HG02885 (cell line): ENCODE measurements around the gene GAS5.

Experiments used
- ATAC-seq: cut with Tn5 transposase; IDR thresholded peaks from one replicate; pipeline ENCODE4 v1.9.1; 2021; ENCODE audit warnings: mild to moderate bottlenecking; ENCODE audit not compliant: unreplicated experiment, poor library complexity

Gene GAS5

DNA sequence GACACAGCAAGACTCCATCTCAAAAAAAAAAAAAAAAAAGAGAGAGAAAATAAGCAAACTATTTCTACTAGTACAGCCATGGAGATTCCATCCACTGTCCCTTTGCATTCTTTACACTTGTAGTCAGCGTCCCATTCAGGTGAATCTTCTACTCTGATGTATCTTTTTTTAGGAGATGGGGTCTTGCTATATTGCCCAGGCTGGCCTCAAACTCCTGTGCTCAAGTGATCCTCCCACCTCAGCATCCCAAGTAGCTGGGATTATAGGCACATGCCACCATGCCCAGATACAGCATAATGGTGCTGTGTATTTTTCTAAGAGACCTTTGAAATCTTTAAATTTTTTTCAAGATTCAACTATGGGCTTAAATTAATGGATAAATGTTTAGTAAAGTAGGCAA is 35.0 kb downstream of the GAS5 start:
- ATAC-seq: no peak

DNA sequence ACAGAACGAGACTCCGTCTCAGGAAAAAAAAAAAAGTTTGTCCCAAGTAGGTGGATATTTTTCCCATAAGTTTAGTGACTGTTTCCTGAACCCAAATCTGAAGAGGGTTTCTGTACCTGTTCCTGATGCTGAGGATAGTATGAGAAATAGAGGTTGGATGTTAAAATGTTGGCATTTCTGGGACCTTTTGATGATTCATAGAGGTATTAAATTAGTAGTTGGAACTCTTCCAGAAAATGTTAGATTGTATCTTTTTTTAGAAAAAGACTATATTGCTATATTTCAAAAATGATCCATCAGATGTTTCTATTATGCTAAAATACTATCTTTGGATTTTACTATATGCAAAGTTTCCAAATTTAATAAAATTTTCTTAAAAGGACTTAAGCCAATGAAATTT is 40.2 kb downstream of the GAS5 start:
- ATAC-seq: no peak

DNA sequence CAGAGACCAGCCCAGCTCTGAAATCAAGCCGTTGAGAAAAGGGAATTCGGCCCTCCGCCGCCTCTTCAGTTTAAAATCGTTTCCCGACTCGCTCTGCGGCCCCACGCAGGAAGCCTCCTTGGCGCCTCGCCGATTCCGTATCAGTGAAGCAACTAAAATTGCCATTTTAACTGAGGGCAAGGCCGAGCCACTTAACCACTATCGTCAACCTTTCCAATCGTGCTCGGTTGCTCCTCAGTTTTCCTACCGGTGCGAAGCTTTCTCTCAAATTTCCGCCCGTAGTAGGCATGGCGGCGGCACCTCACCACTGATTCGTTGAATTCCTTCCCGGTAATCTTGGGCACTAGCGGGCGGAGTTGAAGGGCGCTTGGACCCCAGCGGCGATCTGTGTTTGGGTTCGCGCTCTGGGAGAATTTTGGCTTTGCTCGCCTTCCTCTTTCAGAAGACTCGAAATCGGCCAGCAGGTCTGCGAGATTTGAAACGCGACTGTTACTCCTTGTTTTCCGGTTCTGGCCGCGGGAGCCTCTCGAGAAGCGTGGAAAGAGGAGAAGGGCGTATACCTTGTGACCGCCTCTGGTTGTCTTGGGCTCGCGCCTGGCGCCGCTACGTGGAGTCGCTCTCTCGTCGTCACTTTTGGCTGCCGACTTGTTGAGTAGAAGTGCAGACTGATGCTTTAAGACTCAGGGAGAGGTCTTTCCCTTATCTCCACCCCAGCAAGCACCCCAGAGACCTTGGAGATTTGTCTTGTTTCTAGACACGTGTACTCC is 43.3 kb downstream of the GAS5 start, which contains the start of the genes CENPL and DARS2:
Gene CENPL, minus strand, starts transcription at position 569 of the 767 bp plus-strand sequence. CDS start 13,584 bp downstream, outside the sequence.
Gene DARS2, plus strand, starts transcription at position 359 of the 767 bp plus-strand sequence. CDS start 557 bp downstream, outside the sequence.
- ATAC-seq: peak; percentile 85

DNA sequence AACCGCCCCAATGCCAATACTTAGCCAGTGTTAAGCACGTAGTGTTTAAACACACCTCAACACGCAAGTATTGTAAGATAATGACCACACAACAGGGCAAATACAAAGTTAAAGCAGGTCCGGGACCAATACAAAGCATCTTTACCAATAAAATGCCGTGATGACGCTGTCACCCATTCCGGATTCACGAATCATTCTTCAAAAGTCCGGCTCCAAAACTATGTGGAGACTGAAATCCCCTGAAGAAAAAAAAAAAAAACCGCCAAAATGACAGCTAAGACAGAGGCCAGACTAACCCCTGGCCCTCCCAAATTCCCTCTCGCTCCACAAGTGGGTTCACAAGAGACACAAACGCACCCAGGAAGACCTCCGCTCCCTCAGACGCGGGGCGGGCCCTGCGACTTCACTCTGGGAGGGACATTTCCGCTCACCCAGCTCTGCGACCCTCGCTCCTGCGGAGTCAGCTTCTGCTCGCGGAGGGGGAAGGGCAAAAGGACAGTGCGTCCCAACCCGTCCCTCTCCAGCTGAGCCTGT is 43.9 kb downstream of the GAS5 start:
- peak; percentile 47 for ATAC-seq

DNA sequence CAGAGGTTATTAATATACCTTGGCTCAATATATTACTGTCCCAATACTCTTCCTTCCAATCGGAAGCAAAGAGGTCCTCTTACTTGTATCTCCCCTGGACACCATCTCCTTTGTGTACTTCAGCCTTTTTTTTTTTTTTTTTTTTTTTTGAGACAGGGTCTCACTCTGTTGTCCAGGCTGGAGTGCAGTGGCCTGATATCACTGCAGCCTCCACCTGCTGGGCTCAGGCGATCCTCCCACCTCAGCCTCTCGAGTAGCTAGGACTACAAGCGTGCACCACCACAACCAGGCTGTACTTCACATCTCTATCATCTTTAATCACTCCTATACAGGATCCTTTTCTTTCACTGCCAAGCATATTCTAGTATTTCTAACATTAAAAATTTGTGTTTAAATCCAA is 46.1 kb downstream of the GAS5 start:
- no peak for ATAC-seq

DNA sequence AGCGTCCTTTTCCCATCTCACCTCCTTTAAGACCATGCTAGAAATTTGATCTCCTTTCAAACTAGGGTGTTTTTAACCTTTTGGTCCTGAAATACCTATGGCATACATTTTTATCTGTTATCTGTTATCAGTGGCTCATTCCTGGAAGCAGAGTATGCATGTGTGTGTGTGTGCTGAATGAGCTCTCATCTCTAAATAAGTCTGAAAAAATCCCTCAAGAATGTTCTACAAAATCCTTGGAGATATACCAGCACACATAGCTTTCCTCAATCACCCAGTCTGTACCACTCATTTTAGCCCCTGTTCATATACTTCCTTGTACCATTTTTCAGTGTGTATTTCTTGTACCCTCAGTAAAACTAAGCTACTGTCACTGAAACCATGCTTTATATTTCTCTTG is 49.3 kb downstream of the GAS5 start:
- no peak for ATAC-seq
